ENCODE results near the gene DNAAF5. TPM values are rescaled to one million over a fixed set of nuclear protein-coding genes. Genes with fewer than 3 reads are reported as not detected.

Gene DNAAF5
- total and polyA plus RNA-seq, 2 of the 4 experiments (the other 2 are of a cell fraction): 12.4 to 32.6 TPM

- Histone ChIP-seq H4K5ac (ENCODE audit: low read depth, low read length) (no peak overlapping the region), H3K27ac (ENCODE audit: insufficient read depth, low read length) (no peak overlapping the region), H3K9me1 (ENCODE audit: insufficient read depth, low read length) (no peaks in the 10 kb centered on the region; the same call in 1 of the 2 replicates), H3K79me1 (ENCODE audit: low read depth in 1 of 2, low read length in 2 of 2) (no peaks in the 10 kb centered on the region), H4K91ac (ENCODE audit: insufficient read depth, low read depth, low read length) (no peak overlapping the region), H3K14ac (replicated peaks; ENCODE audit: low read depth, low read length) (no peak overlapping the region), H2AFZ (replicated peaks; ENCODE audit: low read length, poor library complexity) (no peak overlapping the region), H3K23ac (ENCODE audit: low read depth, low read length) (no peak overlapping the region), H2BK120ac (ENCODE audit: low read depth, low read length) (no peak overlapping the region), H3K27me3 (ENCODE audit: control insufficient read depth, insufficient read depth, low read length) (no peaks in the 10 kb centered on the region), H3K18ac (ENCODE audit: low read depth, low read length) (no peak overlapping the region), H2BK20ac (ENCODE audit: low read depth, low read length) (no peak overlapping the region), H3K9ac (ENCODE audit: low read depth, low read length) (no peak overlapping the region), H3K56ac (ENCODE audit: extremely low read depth, insufficient read depth, low read length) (no peak overlapping the region), H3K9me3 (ENCODE audit: control insufficient read depth, insufficient read depth, low read length) (no peaks in the 10 kb centered on the region), H3K4me1 (ENCODE audit: control insufficient read depth, insufficient read depth, low read length) (no peaks in the 10 kb centered on the region), H3K4me3 (ENCODE audit: insufficient read depth, low read depth, low read length) (no peak overlapping the region), H2BK15ac (ENCODE audit: low read depth, low read length) (no peak overlapping the region), H3K4ac (ENCODE audit: low read depth, low read length) (no peak overlapping the region), H3K4me2 (ENCODE audit: low read depth, low read length) (no peak overlapping the region), H3K36me3 (ENCODE audit: control insufficient read depth, insufficient read depth, low read length) (peaks cover 53% of the 10 kb centered on the region), H2AK5ac (ENCODE audit: low read depth, low read length) (no peak overlapping the region), H2AK9ac (replicated peaks; ENCODE audit: low read depth, low read length, poor library complexity) (no peak overlapping the region), H4K20me1 (ENCODE audit: insufficient read depth, low read length) (no peaks in the 10 kb centered on the region), H2BK5ac (ENCODE audit: low read depth, low read length, poor library complexity, severe bottlenecking) (no peak overlapping the region), H4K8ac (ENCODE audit: low read depth in 2 of 2, low read length in 2 of 2) (no peak overlapping the region)
- in situ Hi-C loops (cut with MboI; ENCODE audit: low sequenced_read_pairs) (no loop called here), intact Hi-C loops (cut with micrococcal nuclease) (no loop called here), dilution Hi-C loops (cut with HindIII; ENCODE audit: low sequenced_read_pairs, unreplicated experiment) (no loop called here)
- ChIA-PET POLR2A (ENCODE audit: unreplicated experiment) (no interaction called here), CTCF (no interaction called here)
- TF ChIP-seq RFX5 (IDR thresholded peaks at IDR 0.05; ENCODE audit: low read depth, low read length) (no peak), MAFK (IDR thresholded peaks at IDR 0.05; ENCODE audit: low read depth, low read length) (no peak), CHD1 (IDR thresholded peaks at IDR 0.05; ENCODE audit: low read depth, low read length) (no peak), NFE2L2 (IDR thresholded peaks at IDR 0.05; ENCODE audit: low read depth, low read length) (no peak), SMC3 (IDR thresholded peaks at IDR 0.05; ENCODE audit: low read depth, low read length) (no peak), POLR2A (IDR thresholded peaks at IDR 0.05; ENCODE audit: low read depth, low read length) (no peak), RCOR1 (IDR thresholded peaks at IDR 0.05; ENCODE audit: insufficient replicate concordance, low read length) (no peak), BHLHE40 (IDR thresholded peaks at IDR 0.05; ENCODE audit: low read depth, low read length) (no peak), MAZ (IDR thresholded peaks at IDR 0.05; ENCODE audit: borderline replicate concordance, low read depth, low read length) (no peak), RAD21 (IDR thresholded peaks at IDR 0.05; ENCODE audit: low read length) (no peak), FOS (IDR thresholded peaks at IDR 0.05; ENCODE audit: low read depth, low read length) (no peak), CEBPB (IDR thresholded peaks at IDR 0.05; ENCODE audit: low read depth, low read length) (no peak), MXI1 (IDR thresholded peaks at IDR 0.05; ENCODE audit: borderline replicate concordance, low read depth, low read length) (no peak), CTCF (conservative IDR thresholded peaks at IDR 0.05; ENCODE audit: low read depth, low read length) (no peak), ELK1 (IDR thresholded peaks at IDR 0.05; ENCODE audit: borderline replicate concordance, low read depth, low read length) (no peak)
- TF ChIP-seq, protein P1, sequence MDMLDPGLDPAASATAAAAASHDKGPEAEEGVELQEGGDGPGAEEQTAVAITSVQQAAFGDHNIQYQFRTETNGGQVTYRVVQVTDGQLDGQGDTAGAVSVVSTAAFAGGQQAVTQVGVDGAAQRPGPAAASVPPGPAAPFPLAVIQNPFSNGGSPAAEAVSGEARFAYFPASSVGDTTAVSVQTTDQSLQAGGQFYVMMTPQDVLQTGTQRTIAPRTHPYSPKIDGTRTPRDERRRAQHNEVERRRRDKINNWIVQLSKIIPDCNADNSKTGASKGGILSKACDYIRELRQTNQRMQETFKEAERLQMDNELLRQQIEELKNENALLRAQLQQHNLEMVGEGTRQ (IDR thresholded peaks at IDR 0.05; ENCODE audit: low read depth, low read length): no peak
- no TSS peak for BruUV-seq (replicated peaks)
- no peak for ATAC-seq (ENCODE audit: low read depth)
- 100% methylated on average over 3 of the region's 12 CpGs; no CpG with 5 or more reads in 1 of the 2 experiments for WGBS, 2 experiments (ENCODE audit: extremely low coverage in 2 of 2, insufficient read length in 1 of 2)
- no peak for DNase-seq
These were observed 34.6 kb downstream of the DNAAF5 start for GRCh38 chr7:761101-761500.
